HEK293 (cell line): Measurements from ENCODE around the gene DUSP15.
"Not testable (repeated sequence)": the region's sequence is repeated elsewhere in the genome, so short reads cannot be mapped to it uniquely, and the experiment has no call there.

Experiments
- CTCF ChIA-PET: fragments of 350-600 bp; formaldehyde crosslinking; extraction: SDS; loops from one replicate; lab custom pipeline; 2021; ENCODE audit warnings: antibody characterized with exemption; lab: Yijun Ruan, JAX
- POLR2A ChIA-PET: fragments of 300-600 bp; formaldehyde crosslinking; extraction: SDS; loops from one replicate; lab custom pipeline; 2020; ENCODE audit warnings: antibody characterized with exemption, inconsistent platforms; lab: Yijun Ruan, JAX
- H3K27ac ChIP-seq: fragments of 200-500 bp; sonication (Bioruptor generic); 2 replicates; pipeline ENCODE4 v1.5.1; 2014; ENCODE audit warnings: low read depth, low read length, control low read depth, inconsistent platforms; ENCODE audit errors: extremely low read depth
- H3K36me3 ChIP-seq, 2 experiments: fragments of 200-500 bp in 1 of 2; sonication (Bioruptor generic) in 1 of 2; 1 replicate in 1 of 2; 2 replicates in 1 of 2; pipeline ENCODE4 v1.5.1; 2014 to 2017; ENCODE audit warnings: inconsistent platforms in 2 of 2, low read length in 2 of 2; ENCODE audit not compliant: control insufficient read depth in 2 of 2, insufficient read depth in 1 of 2
- H3K4me1 ChIP-seq: fragments of 200-500 bp; sonication (Bioruptor generic); 2 replicates; pipeline ENCODE4 v1.5.1; 2014; ENCODE audit warnings: mild to moderate bottlenecking, low read length, inconsistent platforms; ENCODE audit not compliant: control insufficient read depth, insufficient read depth
- H3K4me3 ChIP-seq: 2 replicates; pipeline ENCODE4 v1.5.1; 2011; ENCODE audit warnings: low read depth, mild to moderate bottlenecking, control low read depth, low read length, moderate library complexity
- H3K9me3 ChIP-seq: fragments of 200-500 bp; sonication (Bioruptor generic); 2 replicates; pipeline ENCODE4 v1.5.1; 2014; ENCODE audit warnings: low read depth, low read length, inconsistent platforms; ENCODE audit not compliant: control insufficient read depth, insufficient read depth
- GFI1B ChIP-seq: fragments of 450-650 bp; formaldehyde crosslinking; IDR thresholded peaks from 2 replicates; pipeline ENCODE4 v1.5.1; 2016; ENCODE audit warnings: missing biosample characterization, missing genetic modification characterization
- OVOL3 ChIP-seq: fragments of 450-650 bp; formaldehyde crosslinking; IDR thresholded peaks from 2 replicates; pipeline ENCODE4 v1.5.1; 2016; ENCODE audit warnings: missing biosample characterization, missing genetic modification characterization
- RBAK ChIP-seq: fragments of 450-650 bp; formaldehyde crosslinking; IDR thresholded peaks from 2 replicates; pipeline ENCODE4 v1.5.1; 2016; ENCODE audit warnings: missing biosample characterization, missing genetic modification characterization
- TCF7L2 ChIP-seq: IDR thresholded peaks from 2 replicates; pipeline ENCODE4 v1.6.1; 2011; ENCODE audit warnings: low read depth, mild to moderate bottlenecking, inconsistent platforms, low read length, moderate library complexity, borderline replicate concordance
- YY2 ChIP-seq: fragments of 450-650 bp; formaldehyde crosslinking; IDR thresholded peaks from 2 replicates; pipeline ENCODE4 v1.5.1; 2016; ENCODE audit warnings: missing biosample characterization, missing genetic modification characterization
- ZFHX2 ChIP-seq: fragments of 450-650 bp; formaldehyde crosslinking; conservative IDR thresholded peaks from 2 replicates; pipeline ENCODE4 v1.5.1; 2016; ENCODE audit warnings: missing biosample characterization, missing genetic modification characterization
- ZIC2 ChIP-seq: fragments of 450-650 bp; formaldehyde crosslinking; IDR thresholded peaks from 2 replicates; pipeline ENCODE4 v1.5.1; 2016; ENCODE audit warnings: missing biosample characterization, missing genetic modification characterization
- ZNF155 ChIP-seq: fragments of 450-650 bp; formaldehyde crosslinking; IDR thresholded peaks from 2 replicates; pipeline ENCODE4 v1.5.1; 2016; ENCODE audit warnings: missing biosample characterization, missing genetic modification characterization
- ZNF239 ChIP-seq: fragments of 450-650 bp; formaldehyde crosslinking; IDR thresholded peaks from 2 replicates; pipeline ENCODE4 v1.5.1; 2016; ENCODE audit warnings: missing biosample characterization, missing genetic modification characterization
- ZNF266 ChIP-seq: fragments of 450-650 bp; formaldehyde crosslinking; IDR thresholded peaks from 2 replicates; pipeline ENCODE4 v1.5.1; 2016; ENCODE audit warnings: missing biosample characterization, missing genetic modification characterization, low read depth
- ZNF274 ChIP-seq, 2 experiments: fragments of 200-500 bp in 1 of 2; fragments of 450-650 bp in 1 of 2; sonication (Bioruptor generic) in 1 of 2; formaldehyde crosslinking in 1 of 2; IDR thresholded peaks; 2 replicates each; pipeline versions ENCODE4 v1.5.1 to v1.6.1; 2014 to 2016; ENCODE audit warnings: borderline replicate concordance in 1 of 2, inconsistent platforms in 1 of 2, low read length in 1 of 2, missing biosample characterization in 1 of 2, missing genetic modification characterization in 1 of 2
- ZNF354C ChIP-seq: fragments of 450-650 bp; formaldehyde crosslinking; IDR thresholded peaks from 2 replicates; pipeline ENCODE4 v1.5.1; 2016; ENCODE audit warnings: missing biosample characterization, missing genetic modification characterization, low read depth, borderline replicate concordance
- ZNF416 ChIP-seq: fragments of 450-650 bp; formaldehyde crosslinking; IDR thresholded peaks from 2 replicates; pipeline ENCODE4 v1.5.1; 2016; ENCODE audit warnings: missing biosample characterization, missing genetic modification characterization
- ZNF514 ChIP-seq: fragments of 450-650 bp; formaldehyde crosslinking; IDR thresholded peaks from 2 replicates; pipeline ENCODE4 v1.5.1; 2016; ENCODE audit warnings: missing biosample characterization, missing genetic modification characterization
- ZNF549 ChIP-seq: fragments of 450-650 bp; IDR thresholded peaks from 2 replicates; pipeline ENCODE4 v1.5.1; 2018; ENCODE audit warnings: missing biosample characterization, missing genetic modification characterization, mild to moderate bottlenecking, inconsistent platforms, moderate library complexity
- ZNF571 ChIP-seq: fragments of 450-650 bp; formaldehyde crosslinking; IDR thresholded peaks from 2 replicates; pipeline ENCODE4 v1.5.0; 2017; ENCODE audit warnings: missing biosample characterization, missing genetic modification characterization
- ZNF707 ChIP-seq: fragments of 450-650 bp; formaldehyde crosslinking; IDR thresholded peaks from 2 replicates; pipeline ENCODE4 v1.5.1; 2016; ENCODE audit warnings: missing biosample characterization, missing genetic modification characterization
- ZNF747 ChIP-seq: fragments of 450-650 bp; formaldehyde crosslinking; IDR thresholded peaks from 2 replicates; pipeline ENCODE4 v1.5.1; 2016; ENCODE audit warnings: missing biosample characterization, missing genetic modification characterization
- ZNF785 ChIP-seq: fragments of 450-650 bp; formaldehyde crosslinking; IDR thresholded peaks from 2 replicates; pipeline ENCODE4 v1.5.1; 2016; ENCODE audit warnings: missing biosample characterization, missing genetic modification characterization
- TF ChIP-seq, protein P1 (sequence below): fragments of 450-650 bp; formaldehyde crosslinking; IDR thresholded peaks from 2 replicates; pipeline ENCODE4 v1.5.1; 2016; ENCODE audit warnings: missing biosample characterization, missing genetic modification characterization
- TF ChIP-seq, protein P2 (sequence below): fragments of 450-650 bp; formaldehyde crosslinking; IDR thresholded peaks from 2 replicates; pipeline ENCODE4 v1.5.1; 2016; ENCODE audit warnings: missing biosample characterization, missing genetic modification characterization

DUSP15 gene

DNA sequence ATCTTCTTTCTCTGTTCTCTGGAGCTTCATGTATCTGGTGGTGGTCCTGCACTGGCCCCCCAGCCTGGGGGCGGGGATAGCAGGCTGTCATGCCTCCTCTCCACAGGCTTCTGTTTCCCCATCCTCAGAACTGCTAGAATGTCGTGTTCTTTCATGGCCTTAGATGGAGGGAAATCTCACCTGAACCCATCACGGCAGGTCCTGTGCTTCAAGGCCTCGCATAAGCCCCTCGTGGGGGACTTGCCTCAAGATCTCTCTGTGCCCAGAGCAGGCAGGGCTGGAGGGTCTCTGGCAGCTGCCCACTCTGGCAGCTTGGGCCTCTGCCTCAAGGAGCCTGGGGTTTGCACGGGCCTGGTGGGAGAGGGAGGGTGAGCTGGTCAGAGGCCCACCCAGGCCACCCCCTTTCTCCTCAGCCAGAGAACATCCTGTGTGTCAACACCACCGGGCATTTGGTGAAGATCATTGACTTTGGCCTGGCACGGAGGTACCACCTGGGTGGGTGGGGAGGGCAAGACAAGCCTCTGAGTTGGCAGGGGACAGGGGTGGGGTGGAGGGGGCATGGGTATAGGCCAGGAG is 39.8 kb downstream of the DUSP15 start:
- POLR2A ChIA-PET: no interaction called here
- no peaks in the 10 kb centered on the region for H3K4me1 ChIP-seq
- no peak overlapping the region for H3K4me3 ChIP-seq
- TF ChIP-seq ZNF549 (tag by site-specific recombination): no peak
- no peak for TF ChIP-seq ZIC2 (tag by site-specific recombination)
- no peak for TF ChIP-seq ZNF514 (tag by site-specific recombination)
- TF ChIP-seq YY2 (tag by site-specific recombination): no peak
- TF ChIP-seq ZNF416 (tag by site-specific recombination): no peak
- TF ChIP-seq GFI1B (tag by site-specific recombination): no peak
- TF ChIP-seq ZFHX2 (tag by site-specific recombination): no peak
- no peak for TF ChIP-seq ZNF571 (tag by site-specific recombination)
- TF ChIP-seq RBAK: no peak
- TF ChIP-seq, all 188 proteins: peak for 0
- CTCF ChIA-PET: interaction anchor here (0.5 to 1.7 kb wide), 6 partner anchors 8 to 226 kb away, joined by 3 to 9 read pairs (median 3); no protein-coding TSS in a partner anchor
- no peaks in the 10 kb centered on the region for H3K9me3 ChIP-seq
- H3K27ac ChIP-seq: no peak overlapping the region
- H3K36me3 ChIP-seq: no peaks in the 10 kb centered on the region

DNA sequence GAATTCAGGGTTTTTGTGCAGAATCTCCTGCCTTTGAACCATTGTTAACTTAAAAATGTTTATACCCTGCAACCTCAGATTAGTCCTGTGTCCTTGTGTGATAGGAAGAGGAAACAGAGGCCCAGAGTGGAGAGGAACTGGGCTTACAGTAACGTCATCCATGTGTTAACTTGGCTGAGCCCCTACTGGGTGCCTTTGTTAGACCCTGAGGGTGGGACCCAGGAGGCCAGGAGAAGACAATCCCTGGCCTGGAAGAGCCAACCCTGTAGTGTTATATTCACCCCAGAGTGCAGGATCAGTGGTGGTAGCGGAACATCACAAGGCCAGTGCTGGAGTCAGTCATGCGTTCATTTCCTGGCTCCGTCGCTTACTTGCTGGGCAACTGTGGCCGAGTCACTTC is 40.6 kb downstream of the DUSP15 start:
- POLR2A ChIA-PET: no interaction called here
- no peak for TF ChIP-seq ZNF155 (tag by site-specific recombination)
- TF ChIP-seq ZNF785: no peak
- no peak for TF ChIP-seq TCF7L2
- TF ChIP-seq ZNF274 (IDR thresholded peaks at IDR 0.05; ENCODE audit: low read length): no peak
- TF ChIP-seq ZNF274 (tag by site-specific recombination; IDR thresholded peaks at IDR 0.05; ENCODE audit: borderline replicate concordance): no peak
- TF ChIP-seq ZNF707 (tag by site-specific recombination): no peak
- TF ChIP-seq ZNF239 (tag by site-specific recombination): no peak
- no peak for TF ChIP-seq ZNF747
- no peak for TF ChIP-seq OVOL3 (tag by site-specific recombination)
- TF ChIP-seq, protein P1, sequence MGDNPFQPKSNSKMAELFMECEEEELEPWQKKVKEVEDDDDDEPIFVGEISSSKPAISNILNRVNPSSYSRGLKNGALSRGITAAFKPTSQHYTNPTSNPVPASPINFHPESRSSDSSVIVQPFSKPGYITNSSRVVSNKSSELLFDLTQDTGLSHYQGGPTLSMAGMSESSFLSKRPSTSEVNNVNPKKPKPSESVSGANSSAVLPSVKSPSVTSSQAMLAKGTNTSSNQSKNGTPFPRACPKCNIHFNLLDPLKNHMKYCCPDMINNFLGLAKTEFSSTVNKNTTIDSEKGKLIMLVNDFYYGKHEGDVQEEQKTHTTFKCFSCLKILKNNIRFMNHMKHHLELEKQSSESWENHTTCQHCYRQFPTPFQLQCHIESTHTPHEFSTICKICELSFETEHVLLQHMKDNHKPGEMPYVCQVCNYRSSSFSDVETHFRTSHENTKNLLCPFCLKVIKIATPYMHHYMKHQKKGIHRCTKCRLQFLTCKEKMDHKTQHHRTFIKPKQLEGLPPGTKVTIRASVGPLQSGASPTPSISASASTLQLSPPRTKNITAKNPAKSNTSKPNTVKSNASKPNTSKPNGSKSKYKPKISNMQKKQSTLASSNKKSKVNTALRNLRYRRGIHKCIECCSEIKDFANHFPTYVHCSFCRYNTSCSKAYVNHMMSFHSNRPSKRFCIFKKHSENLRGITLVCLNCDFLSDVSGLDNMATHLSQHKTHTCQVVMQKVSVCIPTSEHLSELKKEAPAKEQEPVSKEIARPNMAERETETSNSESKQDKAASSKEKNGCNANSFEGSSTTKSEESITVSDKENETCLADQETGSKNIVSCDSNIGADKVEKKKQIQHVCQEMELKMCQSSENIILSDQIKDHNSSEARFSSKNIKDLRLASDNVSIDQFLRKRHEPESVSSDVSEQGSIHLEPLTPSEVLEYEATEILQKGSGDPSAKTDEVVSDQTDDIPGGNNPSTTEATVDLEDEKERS (tag by site-specific recombination): no peak
- no peak for TF ChIP-seq ZNF354C (tag by site-specific recombination)
- TF ChIP-seq ZNF266 (tag by site-specific recombination): no peak
- TF ChIP-seq, protein P2, sequence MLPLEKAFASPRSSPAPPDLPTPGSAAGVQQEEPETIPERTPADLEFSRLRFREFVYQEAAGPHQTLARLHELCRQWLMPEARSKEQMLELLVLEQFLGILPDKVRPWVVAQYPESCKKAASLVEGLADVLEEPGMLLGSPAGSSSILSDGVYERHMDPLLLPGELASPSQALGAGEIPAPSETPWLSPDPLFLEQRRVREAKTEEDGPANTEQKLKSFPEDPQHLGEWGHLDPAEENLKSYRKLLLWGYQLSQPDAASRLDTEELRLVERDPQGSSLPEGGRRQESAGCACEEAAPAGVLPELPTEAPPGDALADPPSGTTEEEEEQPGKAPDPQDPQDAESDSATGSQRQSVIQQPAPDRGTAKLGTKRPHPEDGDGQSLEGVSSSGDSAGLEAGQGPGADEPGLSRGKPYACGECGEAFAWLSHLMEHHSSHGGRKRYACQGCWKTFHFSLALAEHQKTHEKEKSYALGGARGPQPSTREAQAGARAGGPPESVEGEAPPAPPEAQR: no peak

DNA sequence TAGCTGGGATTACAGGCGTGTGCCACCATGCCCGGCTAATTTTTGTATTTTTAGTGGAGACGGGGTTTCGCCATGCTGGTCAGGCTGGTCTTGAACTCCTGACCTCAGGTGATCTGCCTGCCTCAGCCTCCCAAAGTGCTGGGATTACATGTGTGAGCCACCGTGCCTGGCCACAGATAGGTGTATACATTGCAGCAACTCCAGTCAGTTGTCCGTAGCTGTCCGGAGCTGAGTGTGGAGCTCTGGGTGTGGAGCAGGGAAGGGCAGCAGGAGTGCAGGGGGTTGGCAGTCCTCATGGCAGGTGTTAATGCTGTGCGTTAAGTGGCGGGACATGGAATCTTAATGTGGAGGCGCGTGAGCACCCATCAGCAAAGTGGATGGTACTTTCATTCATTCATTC is 42.3 kb downstream of the DUSP15 start:
- not testable (repeated sequence) for H3K27ac ChIP-seq, H3K9me3 ChIP-seq, H3K36me3 ChIP-seq, H3K4me1 ChIP-seq, H3K4me3 ChIP-seq
- POLR2A ChIA-PET: interaction anchor here (0.7 kb wide), 1 partner anchor 10 kb away, joined by 7 read pairs; no protein-coding TSS in a partner anchor
- CTCF ChIA-PET: interaction anchor here (0.6 kb wide), 2 partner anchors 19 to 72 kb away, joined by 3 read pairs; no protein-coding TSS in a partner anchor

More for the DNA sequence above, 40.6 kb downstream of the DUSP15 start:
- no peaks in the 10 kb centered on the region for H3K9me3 ChIP-seq
- H3K27ac ChIP-seq: no peak overlapping the region
- H3K36me3 ChIP-seq: no peaks in the 10 kb centered on the region
- H3K4me1 ChIP-seq: no peaks in the 10 kb centered on the region
- no peak overlapping the region for H3K4me3 ChIP-seq
- CTCF ChIA-PET: interaction anchor here (0.6 to 1.7 kb wide), 3 partner anchors 17 to 201 kb away, joined by 3 to 9 read pairs (median 5); no protein-coding TSS in a partner anchor
